GM12873 (cell line): ENCODE measurements around the gene AHRR.
A peak's percentile ranks its signal among the peaks of the same experiment; 100 is the strongest.

Experiments
- TF ChIP-seq, protein P1 (sequence below): IDR thresholded peaks from 2 replicates; pipeline ENCODE4 v1.5.1; 2012; ENCODE audit warnings: low read depth, mild to moderate bottlenecking, moderate library complexity, low read length, control low read depth; ENCODE audit not compliant: insufficient read depth; ENCODE audit errors: missing control alignments

Gene AHRR

DNA sequence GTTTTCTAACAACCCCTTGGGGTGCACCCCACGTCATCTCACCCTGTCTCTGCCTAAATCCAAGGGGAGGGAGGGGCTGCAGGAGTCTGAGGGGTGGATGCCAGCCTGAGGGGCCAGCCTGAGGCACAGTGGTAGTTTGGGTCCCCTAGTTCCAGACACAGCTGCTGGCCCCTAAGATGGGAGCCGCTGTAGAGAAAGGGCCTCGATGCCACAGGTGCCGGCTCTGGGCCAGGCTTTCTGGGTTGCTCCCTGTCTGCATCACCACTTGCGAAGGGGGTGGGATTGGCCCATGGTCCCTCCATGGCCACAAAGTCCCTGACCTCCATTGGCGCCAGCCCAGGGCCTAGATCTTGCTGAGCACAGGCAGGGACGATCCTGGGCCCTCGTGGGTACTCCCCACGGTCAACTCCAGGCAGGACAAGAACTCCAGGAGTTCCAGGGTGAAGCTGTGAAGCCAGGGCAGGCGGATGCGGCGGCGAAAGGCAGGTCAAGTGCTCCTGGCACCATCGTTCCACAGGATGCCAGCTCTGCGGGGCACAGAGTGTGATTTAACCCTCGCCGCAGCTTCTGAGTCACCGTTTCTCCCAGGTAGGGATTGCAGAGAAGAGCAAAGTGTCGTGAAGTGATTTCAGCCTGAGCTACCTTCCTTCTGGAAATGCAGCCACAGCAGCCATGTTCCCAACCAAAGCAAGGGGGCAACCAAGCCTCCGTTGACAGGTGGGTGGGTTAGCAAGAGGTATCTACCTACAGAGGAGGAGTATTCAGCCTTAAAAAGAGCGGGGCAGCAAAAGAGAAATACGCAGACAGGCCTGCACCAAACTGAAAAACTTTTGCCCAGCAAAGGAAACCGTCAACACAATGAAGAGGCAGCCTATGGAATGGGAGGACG is 79.9 kb downstream of the AHRR start:
- TF ChIP-seq, protein P1, sequence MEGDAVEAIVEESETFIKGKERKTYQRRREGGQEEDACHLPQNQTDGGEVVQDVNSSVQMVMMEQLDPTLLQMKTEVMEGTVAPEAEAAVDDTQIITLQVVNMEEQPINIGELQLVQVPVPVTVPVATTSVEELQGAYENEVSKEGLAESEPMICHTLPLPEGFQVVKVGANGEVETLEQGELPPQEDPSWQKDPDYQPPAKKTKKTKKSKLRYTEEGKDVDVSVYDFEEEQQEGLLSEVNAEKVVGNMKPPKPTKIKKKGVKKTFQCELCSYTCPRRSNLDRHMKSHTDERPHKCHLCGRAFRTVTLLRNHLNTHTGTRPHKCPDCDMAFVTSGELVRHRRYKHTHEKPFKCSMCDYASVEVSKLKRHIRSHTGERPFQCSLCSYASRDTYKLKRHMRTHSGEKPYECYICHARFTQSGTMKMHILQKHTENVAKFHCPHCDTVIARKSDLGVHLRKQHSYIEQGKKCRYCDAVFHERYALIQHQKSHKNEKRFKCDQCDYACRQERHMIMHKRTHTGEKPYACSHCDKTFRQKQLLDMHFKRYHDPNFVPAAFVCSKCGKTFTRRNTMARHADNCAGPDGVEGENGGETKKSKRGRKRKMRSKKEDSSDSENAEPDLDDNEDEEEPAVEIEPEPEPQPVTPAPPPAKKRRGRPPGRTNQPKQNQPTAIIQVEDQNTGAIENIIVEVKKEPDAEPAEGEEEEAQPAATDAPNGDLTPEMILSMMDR = no peak

DNA sequence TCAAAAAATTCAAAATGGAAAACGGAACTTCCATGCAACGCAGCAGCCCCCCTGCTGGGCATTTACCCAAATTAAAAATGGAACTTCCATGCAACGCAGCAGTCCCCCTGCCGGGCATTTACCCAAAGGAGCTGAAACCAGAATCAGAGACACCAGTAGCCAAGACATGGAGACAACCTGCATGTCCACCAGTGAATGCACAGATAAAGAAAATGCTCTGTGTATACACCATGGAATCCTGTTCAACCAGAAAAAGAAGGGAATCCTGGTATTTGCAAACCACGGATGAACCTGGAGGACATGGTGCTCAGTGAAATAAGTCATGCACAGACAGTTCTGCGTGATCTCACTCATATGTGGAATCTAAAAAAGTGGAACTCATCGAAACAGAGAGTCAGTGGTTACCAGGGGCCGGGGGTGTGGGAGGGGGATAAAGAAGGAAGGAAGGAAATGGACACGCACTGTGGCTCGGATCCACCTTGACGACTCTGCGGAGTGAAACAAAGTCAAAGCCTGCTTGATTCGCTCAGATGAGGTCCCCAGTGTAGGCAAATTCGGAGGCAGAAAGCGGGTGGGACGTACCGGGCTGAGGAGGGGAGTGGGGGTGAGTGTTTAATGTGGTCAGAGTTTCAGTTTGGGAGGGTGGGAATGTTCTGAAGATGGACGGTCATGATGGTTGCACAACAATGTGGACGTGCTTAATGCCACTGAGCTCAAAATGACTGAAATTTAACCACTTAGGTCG is 81.3 kb downstream of the AHRR start:
- TF ChIP-seq, protein P1 = peak; percentile 43

- TF ChIP-seq, protein P1 = no peak
Observed at GRCh38 chr5:403995-404394, 82.5 kb downstream of the AHRR start.

GRCh38 chr5:404666-405241 is 83.2 kb downstream of the AHRR start:
- TF ChIP-seq, protein P1 = no peak

DNA sequence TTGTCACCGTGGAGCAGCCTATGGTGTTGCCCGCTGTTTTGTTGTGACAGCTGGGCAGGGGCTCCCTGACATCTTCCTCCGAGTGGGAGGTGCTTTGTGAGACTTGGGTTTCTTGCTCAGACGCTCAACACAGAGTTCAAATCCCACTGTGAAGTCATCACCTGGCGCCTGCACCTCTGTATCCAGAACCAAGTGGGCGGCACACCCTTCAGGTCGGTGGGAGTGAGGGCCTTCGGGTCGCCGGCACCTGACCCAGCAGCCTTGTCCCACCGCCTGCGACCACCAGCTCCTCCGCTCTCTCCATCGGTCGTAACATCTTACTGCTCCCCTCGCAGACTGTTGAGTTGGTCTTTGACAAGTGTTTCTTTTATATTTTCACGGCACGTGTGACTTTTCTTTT is 83.9 kb downstream of the AHRR start:
- TF ChIP-seq, protein P1 = no peak

DNA sequence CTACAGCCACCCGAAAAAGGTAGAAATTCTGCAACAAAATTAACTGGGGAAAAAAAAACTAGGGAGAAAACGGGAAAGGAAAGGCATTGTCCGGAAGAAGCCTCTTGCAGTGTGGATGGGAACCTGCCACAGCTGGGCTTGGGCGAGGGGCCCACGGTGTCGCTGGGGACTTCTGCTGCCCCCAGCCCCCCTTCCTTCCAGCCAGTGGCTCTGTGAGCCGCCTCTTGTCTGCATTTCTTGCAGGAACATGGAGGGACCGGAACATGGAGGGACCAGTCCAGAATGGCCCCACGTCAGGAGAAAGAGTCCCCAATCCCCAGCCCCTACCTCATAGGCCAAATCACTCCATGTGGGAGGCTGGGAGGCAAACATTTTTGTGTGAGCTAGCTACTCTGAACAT is 84.5 kb downstream of the AHRR start:
- TF ChIP-seq, protein P1 = no peak

DNA sequence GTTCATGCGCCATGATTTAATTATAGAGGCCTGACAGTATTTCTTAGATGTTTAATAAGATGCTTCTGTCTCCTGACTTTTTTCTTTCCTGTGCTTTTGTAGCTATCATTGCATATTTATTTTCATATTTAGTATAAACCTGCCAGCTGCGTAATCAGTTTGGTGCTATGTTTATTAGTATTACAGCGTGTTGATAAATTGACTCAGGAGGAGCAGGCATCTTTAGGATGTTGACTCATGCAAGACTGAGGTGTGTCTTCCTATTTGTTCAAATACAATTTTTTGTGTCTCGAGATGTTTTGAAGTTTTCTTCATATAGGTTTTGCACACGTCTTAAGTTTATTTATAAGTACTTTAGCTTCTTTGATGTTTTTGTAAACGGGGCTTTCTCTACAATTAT is 85.5 kb downstream of the AHRR start:
- TF ChIP-seq, protein P1 = no peak
